GM23338 (cell line): ENCODE results near the gene ELOVL7. TPM values are rescaled to one million over a fixed set of nuclear protein-coding genes. Genes with fewer than 3 reads are reported as not detected.

ENCODE experiments used
- ATAC-seq: fragments of 200-7000 bp; cut with Tn5 transposase; 3 replicates; pipeline ENCODE4 v1.9.1; 2020
- DNase-seq: peaks from one replicate; pipeline ENCODE4 v3.0.0-alpha.2; 2015; ENCODE audit warnings: low spot score
- H2AFZ ChIP-seq: fragments of 200-600 bp; sonication (generic); 2 replicates; pipeline ENCODE4 v1.8.0; 2016; ENCODE audit warnings: antibody characterized with exemption, mild to moderate bottlenecking, moderate library complexity
- H3F3A ChIP-seq: fragments of 200-600 bp; sonication (generic); replicated peaks from 2 replicates; pipeline ENCODE4 v1.8.0; 2017; ENCODE audit warnings: antibody characterized with exemption, mixed run types, low read depth
- H3K27ac ChIP-seq: fragments of 200-600 bp; sonication (generic); 2 replicates; pipeline ENCODE4 v1.6.1; 2016; ENCODE audit warnings: low read depth
- H3K27me3 ChIP-seq: fragments of 200-600 bp; sonication (generic); 2 replicates; pipeline ENCODE4 v1.8.0; 2016; ENCODE audit warnings: mild to moderate bottlenecking, mixed run types, moderate library complexity; ENCODE audit not compliant: insufficient read depth
- H3K36me3 ChIP-seq: fragments of 200-600 bp; sonication (generic); 2 replicates; pipeline ENCODE4 v1.8.0; 2016; ENCODE audit warnings: mild to moderate bottlenecking; ENCODE audit not compliant: insufficient read depth
- H3K4me1 ChIP-seq: fragments of 200-600 bp; sonication (generic); 2 replicates; pipeline ENCODE4 v1.8.0; 2016; ENCODE audit warnings: mild to moderate bottlenecking, moderate library complexity; ENCODE audit not compliant: insufficient read depth
- H3K4me2 ChIP-seq: fragments of 200-600 bp; sonication (generic); 2 replicates; pipeline ENCODE4 v1.7.1; 2017; ENCODE audit warnings: mixed run types
- H3K4me3 ChIP-seq: fragments of 200-600 bp; sonication (generic); 2 replicates; pipeline ENCODE4 v1.6.1; 2016; ENCODE audit warnings: mixed run types
- H3K79me2 ChIP-seq: fragments of 200-600 bp; sonication (generic); replicated peaks from 2 replicates; pipeline ENCODE4 v1.8.0; 2017; ENCODE audit warnings: mild to moderate bottlenecking; ENCODE audit not compliant: insufficient read depth
- H3K9me2 ChIP-seq: fragments of 200-600 bp; sonication (generic); 2 replicates; pipeline ENCODE4 v1.8.0; 2017; ENCODE audit not compliant: insufficient read depth
- H4K20me1 ChIP-seq: fragments of 200-600 bp; sonication (generic); replicated peaks from 2 replicates; pipeline ENCODE4 v1.8.0; 2017; ENCODE audit warnings: mild to moderate bottlenecking; ENCODE audit not compliant: insufficient read depth
- H3K27ac Mint-ChIP-seq: 2 replicates; pipeline ENCODE4 v1.8.0; 2020; ENCODE audit warnings: inconsistent platforms, mild to moderate bottlenecking, moderate library complexity, mixed read lengths
- H3K27me3 Mint-ChIP-seq: 3 replicates; pipeline ENCODE4 v1.8.0; 2022; ENCODE audit warnings: low read depth, mild to moderate bottlenecking, moderate library complexity, mixed read lengths, inconsistent platforms; ENCODE audit not compliant: insufficient read depth, poor library complexity
- H3K36me3 Mint-ChIP-seq: 3 replicates; pipeline ENCODE4 v1.8.0; 2021; ENCODE audit warnings: low read depth, mild to moderate bottlenecking, inconsistent platforms, moderate library complexity, mixed read lengths
- H3K4me1 Mint-ChIP-seq: 3 replicates; pipeline ENCODE4 v1.8.0; 2020; ENCODE audit warnings: mild to moderate bottlenecking, inconsistent platforms, mixed read lengths
- H3K4me3 Mint-ChIP-seq: 3 replicates; pipeline ENCODE4 v1.8.0; 2021; ENCODE audit warnings: moderate library complexity, mild to moderate bottlenecking, inconsistent platforms, mixed read lengths
- H3K9me3 Mint-ChIP-seq: 3 replicates; pipeline ENCODE4 v1.8.0; 2020; ENCODE audit warnings: moderate library complexity, mild to moderate bottlenecking, inconsistent platforms, mixed read lengths
- CREB1 ChIP-seq: fragments of 250-450 bp; sonication (Bioruptor Pico); IDR thresholded peaks from 2 replicates; pipeline ENCODE4 v1.5.0; 2020; ENCODE audit warnings: low read depth, mild to moderate bottlenecking, moderate library complexity
- CTCF ChIP-seq, 2 experiments: fragments of 200-600 bp in 1 of 2; sonication (generic) in 1 of 2; conservative IDR thresholded peaks; 2 replicates each; pipeline versions ENCODE4 v1.5.1 to v1.6.1; 2016 to 2017; ENCODE audit warnings: antibody characterized with exemption in 2 of 2, low read depth in 2 of 2, mild to moderate bottlenecking in 2 of 2, moderate library complexity in 1 of 2
- EZH2 ChIP-seq: fragments of 200-600 bp; sonication (generic); IDR thresholded peaks from one replicate; pipeline ENCODE4 v1.8.0; 2017; ENCODE audit warnings: antibody characterized with exemption, mild to moderate bottlenecking, low read depth; ENCODE audit not compliant: unreplicated experiment
- EZH2phosphoT487 ChIP-seq: fragments of 200-600 bp; sonication (generic); IDR thresholded peaks from one replicate; pipeline ENCODE4 v1.8.1; 2018; ENCODE audit warnings: antibody characterized with exemption; ENCODE audit not compliant: unreplicated experiment
- JUNB ChIP-seq: IDR thresholded peaks from one replicate; pipeline ENCODE4 v1.6.1; 2016; ENCODE audit warnings: antibody characterized with exemption; ENCODE audit not compliant: unreplicated experiment
- NANOG ChIP-seq: IDR thresholded peaks from 2 replicates; pipeline ENCODE4 v1.6.1; 2016; ENCODE audit warnings: antibody characterized with exemption, borderline replicate concordance
- POLR2AphosphoS5 ChIP-seq: IDR thresholded peaks from 2 replicates; pipeline ENCODE4 v1.6.1; 2016; ENCODE audit warnings: antibody characterized with exemption, low read depth
- REST ChIP-seq: IDR thresholded peaks from one replicate; pipeline ENCODE4 v1.6.1; 2018; ENCODE audit warnings: antibody characterized with exemption; ENCODE audit not compliant: unreplicated experiment
- STAT1 ChIP-seq: IDR thresholded peaks from one replicate; pipeline ENCODE4 v1.6.1; 2016; ENCODE audit warnings: antibody characterized with exemption; ENCODE audit not compliant: unreplicated experiment
- ZNF114 ChIP-seq: fragments of 250-450 bp; sonication (Bioruptor Pico); IDR thresholded peaks from 2 replicates; pipeline ENCODE4 v1.5.0; 2020; ENCODE audit warnings: mild to moderate bottlenecking, moderate library complexity
- ZNF331 ChIP-seq: fragments of 250-450 bp; sonication (Bioruptor Pico); IDR thresholded peaks from 2 replicates; pipeline ENCODE4 v1.5.0; 2020; ENCODE audit warnings: low read depth, mild to moderate bottlenecking, moderate library complexity
- polyA plus RNA-seq: library from polyadenylated mRNA; unstranded; fragments of >200 nt; fragmentation: Nextera tagmentation; extraction: Ambion mirVana; gene quantifications from 2 replicates; pipeline ENCODE4 v1.2.1, GENCODE V29; 2016
- total RNA-seq: library from RNA; depleted of rRNA; stranded (reverse); fragments of >200 nt; shearing (Covaris generic); gene quantifications from 2 replicates; pipeline ENCODE4 v1.2.3, GENCODE V29; 2014
- TF ChIP-seq, protein P1 (sequence below): IDR thresholded peaks from 2 replicates; pipeline ENCODE4 v1.6.1; 2016; ENCODE audit warnings: antibody characterized with exemption
- TF ChIP-seq, protein P2 (sequence below): fragments of 250-450 bp; sonication (Bioruptor Pico); IDR thresholded peaks from 2 replicates; pipeline ENCODE4 v1.5.0; 2020; ENCODE audit warnings: mild to moderate bottlenecking, moderate library complexity

The ELOVL7 gene
- total and polyA plus RNA-seq, 2 experiments from 2014 or later: 2.3 to 7.0 TPM

DNA sequence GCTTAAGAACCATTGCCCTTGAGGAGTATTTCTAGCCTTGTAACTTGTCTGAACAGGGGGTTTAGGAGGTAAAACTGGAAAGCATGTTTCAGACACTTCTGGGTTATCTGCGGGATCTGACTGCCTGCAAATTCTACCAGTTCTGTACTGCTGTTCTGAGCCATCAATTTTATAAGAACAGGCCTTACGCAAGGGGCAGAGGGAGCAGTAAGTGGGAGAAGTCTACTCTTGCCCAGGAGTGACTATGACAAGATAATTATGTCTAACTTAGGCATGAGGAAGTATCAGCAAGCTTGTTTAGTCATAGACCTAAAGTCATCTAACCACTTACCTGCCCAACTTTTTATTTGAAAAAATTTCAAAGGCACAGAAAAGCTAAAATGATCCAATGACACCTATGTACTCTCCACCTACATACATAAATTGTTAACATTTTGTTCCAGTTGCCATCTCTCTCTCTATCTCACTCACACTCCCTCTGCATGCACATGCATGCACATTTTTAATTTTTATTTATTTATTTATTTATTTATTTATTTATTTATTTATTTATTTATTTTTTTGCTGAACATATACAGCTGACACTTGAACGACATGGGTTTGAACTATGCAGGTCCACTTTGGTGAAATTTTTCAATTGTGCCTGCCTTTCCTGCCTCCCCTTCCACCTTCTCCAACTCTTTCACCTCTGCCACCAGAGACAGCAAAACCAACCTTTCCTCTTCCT, 125.7 kb downstream of the ELOVL7 start:
- Histone ChIP-seq H3K4me3 (no peak overlapping the region), H3K36me3 (no peaks in the 10 kb centered on the region), H3K27me3 (no peaks in the 10 kb centered on the region), H3K4me2 (no peak overlapping the region), H2AFZ (0 out of 2 replicates have a peak overlapping the region, but pooled peaks have one; percentile 43), H3K27ac (no peak overlapping the region), H3K9me2 (no peaks in the 10 kb centered on the region), H3F3A (no peaks in the 10 kb centered on the region), H4K20me1 (no peaks in the 10 kb centered on the region), H3K4me1 (no peaks in the 10 kb centered on the region), H3K79me2 (no peaks in the 10 kb centered on the region)
- Mint-ChIP-seq H3K4me3 (no peak overlapping the region), H3K27ac (no peak overlapping the region), H3K36me3 (peaks cover 4% of the 10 kb centered on the region; the same call in 1 of the 3 replicates), H3K27me3 (no peaks in the 10 kb centered on the region), H3K9me3 (peaks cover 11% of the 10 kb centered on the region), H3K4me1 (peaks cover 2% of the 10 kb centered on the region; the same call in 2 of the 3 replicates)
- no peak for TF ChIP-seq CREB1 (CRISPR knock-in tag)
- no peak for TF ChIP-seq REST
- no peak for TF ChIP-seq EZH2phosphoT487
- TF ChIP-seq, protein P1, sequence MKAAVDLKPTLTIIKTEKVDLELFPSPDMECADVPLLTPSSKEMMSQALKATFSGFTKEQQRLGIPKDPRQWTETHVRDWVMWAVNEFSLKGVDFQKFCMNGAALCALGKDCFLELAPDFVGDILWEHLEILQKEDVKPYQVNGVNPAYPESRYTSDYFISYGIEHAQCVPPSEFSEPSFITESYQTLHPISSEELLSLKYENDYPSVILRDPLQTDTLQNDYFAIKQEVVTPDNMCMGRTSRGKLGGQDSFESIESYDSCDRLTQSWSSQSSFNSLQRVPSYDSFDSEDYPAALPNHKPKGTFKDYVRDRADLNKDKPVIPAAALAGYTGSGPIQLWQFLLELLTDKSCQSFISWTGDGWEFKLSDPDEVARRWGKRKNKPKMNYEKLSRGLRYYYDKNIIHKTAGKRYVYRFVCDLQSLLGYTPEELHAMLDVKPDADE: no peak
- no peak for TF ChIP-seq ZNF331 (CRISPR knock-in tag)
- TF ChIP-seq, protein P2, sequence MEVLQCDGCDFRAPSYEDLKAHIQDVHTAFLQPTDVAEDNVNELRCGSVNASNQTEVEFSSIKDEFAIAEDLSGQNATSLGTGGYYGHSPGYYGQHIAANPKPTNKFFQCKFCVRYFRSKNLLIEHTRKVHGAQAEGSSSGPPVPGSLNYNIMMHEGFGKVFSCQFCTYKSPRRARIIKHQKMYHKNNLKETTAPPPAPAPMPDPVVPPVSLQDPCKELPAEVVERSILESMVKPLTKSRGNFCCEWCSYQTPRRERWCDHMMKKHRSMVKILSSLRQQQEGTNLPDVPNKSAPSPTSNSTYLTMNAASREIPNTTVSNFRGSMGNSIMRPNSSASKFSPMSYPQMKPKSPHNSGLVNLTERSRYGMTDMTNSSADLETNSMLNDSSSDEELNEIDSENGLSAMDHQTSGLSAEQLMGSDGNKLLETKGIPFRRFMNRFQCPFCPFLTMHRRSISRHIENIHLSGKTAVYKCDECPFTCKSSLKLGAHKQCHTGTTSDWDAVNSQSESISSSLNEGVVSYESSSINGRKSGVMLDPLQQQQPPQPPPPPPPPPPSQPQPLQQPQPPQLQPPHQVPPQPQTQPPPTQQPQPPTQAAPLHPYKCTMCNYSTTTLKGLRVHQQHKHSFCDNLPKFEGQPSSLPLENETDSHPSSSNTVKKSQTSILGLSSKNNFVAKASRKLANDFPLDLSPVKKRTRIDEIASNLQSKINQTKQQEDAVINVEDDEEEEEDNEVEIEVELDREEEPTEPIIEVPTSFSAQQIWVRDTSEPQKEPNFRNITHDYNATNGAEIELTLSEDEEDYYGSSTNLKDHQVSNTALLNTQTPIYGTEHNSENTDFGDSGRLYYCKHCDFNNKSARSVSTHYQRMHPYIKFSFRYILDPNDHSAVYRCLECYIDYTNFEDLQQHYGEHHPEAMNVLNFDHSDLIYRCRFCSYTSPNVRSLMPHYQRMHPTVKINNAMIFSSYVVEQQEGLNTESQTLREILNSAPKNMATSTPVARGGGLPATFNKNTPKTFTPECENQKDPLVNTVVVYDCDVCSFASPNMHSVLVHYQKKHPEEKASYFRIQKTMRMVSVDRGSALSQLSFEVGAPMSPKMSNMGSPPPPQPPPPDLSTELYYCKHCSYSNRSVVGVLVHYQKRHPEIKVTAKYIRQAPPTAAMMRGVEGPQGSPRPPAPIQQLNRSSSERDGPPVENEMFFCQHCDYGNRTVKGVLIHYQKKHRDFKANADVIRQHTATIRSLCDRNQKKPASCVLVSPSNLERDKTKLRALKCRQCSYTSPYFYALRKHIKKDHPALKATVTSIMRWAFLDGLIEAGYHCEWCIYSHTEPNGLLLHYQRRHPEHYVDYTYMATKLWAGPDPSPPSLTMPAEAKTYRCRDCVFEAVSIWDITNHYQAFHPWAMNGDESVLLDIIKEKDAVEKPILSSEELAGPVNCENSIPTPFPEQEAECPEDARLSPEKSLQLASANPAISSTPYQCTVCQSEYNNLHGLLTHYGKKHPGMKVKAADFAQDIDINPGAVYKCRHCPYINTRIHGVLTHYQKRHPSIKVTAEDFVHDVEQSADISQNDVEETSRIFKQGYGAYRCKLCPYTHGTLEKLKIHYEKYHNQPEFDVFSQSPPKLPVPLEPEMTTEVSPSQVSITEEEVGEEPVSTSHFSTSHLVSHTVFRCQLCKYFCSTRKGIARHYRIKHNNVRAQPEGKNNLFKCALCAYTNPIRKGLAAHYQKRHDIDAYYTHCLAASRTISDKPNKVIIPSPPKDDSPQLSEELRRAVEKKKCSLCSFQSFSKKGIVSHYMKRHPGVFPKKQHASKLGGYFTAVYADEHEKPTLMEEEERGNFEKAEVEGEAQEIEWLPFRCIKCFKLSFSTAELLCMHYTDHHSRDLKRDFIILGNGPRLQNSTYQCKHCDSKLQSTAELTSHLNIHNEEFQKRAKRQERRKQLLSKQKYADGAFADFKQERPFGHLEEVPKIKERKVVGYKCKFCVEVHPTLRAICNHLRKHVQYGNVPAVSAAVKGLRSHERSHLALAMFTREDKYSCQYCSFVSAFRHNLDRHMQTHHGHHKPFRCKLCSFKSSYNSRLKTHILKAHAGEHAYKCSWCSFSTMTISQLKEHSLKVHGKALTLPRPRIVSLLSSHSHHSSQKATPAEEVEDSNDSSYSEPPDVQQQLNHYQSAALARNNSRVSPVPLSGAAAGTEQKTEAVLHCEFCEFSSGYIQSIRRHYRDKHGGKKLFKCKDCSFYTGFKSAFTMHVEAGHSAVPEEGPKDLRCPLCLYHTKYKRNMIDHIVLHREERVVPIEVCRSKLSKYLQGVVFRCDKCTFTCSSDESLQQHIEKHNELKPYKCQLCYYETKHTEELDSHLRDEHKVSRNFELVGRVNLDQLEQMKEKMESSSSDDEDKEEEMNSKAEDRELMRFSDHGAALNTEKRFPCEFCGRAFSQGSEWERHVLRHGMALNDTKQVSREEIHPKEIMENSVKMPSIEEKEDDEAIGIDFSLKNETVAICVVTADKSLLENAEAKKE: no peak
- TF ChIP-seq POLR2AphosphoS5: no peak
- TF ChIP-seq EZH2: no peak
- TF ChIP-seq ZNF114 (CRISPR knock-in tag): no peak
- no peak for TF ChIP-seq STAT1
- TF ChIP-seq NANOG: no peak
- TF ChIP-seq CTCF (conservative IDR thresholded peaks at IDR 0.05; ENCODE audit: low read depth in 2 of 2): no peak
- no peak for TF ChIP-seq JUNB
- no peak for ATAC-seq
- DNase-seq: no peak
